Epidermal melanocyte (primary cell): ENCODE results near the gene RSPH9.

Source experiments
- DNase-seq: peaks from one replicate; pipeline ENCODE4 v3.0.0; 2011; ENCODE audit warnings: low spot score; ENCODE audit not compliant: insufficient read length

RSPH9 gene, protein sequence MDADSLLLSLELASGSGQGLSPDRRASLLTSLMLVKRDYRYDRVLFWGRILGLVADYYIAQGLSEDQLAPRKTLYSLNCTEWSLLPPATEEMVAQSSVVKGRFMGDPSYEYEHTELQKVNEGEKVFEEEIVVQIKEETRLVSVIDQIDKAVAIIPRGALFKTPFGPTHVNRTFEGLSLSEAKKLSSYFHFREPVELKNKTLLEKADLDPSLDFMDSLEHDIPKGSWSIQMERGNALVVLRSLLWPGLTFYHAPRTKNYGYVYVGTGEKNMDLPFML

DNA sequence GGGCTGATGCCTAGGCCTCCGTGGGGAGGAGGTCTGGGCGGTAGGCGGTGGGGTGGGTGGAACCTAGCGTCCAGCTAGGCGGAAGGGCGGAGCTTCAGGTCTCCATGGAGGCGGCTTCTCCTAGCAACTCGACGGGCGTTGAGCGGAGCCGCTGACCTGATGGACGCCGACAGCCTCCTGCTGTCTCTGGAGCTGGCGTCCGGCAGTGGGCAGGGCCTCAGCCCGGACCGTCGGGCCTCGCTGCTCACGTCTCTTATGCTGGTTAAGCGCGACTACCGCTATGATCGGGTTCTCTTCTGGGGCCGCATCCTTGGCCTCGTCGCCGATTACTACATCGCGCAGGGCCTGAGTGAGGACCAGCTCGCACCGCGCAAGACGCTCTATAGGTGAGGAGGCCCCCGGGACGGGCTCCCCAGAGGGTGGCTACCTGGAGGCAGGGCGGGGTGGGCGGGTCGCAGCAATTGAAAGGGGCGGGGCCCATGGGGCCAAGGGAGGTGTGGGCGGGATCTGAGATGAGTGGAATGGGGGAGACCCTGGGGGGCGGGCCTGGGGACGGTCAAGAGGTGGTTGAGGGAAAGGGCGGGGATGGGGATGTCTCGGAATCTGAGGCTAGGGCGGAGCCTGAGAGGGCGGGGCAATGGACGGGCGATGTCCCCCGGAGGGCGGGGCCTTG lies at the start of gene RSPH9:
Gene RSPH9 (plus strand): TSS at position 97 of the 673 bp plus-strand sequence. CDS start 63 bp downstream, at position 160.
- peak; percentile 69 for DNase-seq

DNA sequence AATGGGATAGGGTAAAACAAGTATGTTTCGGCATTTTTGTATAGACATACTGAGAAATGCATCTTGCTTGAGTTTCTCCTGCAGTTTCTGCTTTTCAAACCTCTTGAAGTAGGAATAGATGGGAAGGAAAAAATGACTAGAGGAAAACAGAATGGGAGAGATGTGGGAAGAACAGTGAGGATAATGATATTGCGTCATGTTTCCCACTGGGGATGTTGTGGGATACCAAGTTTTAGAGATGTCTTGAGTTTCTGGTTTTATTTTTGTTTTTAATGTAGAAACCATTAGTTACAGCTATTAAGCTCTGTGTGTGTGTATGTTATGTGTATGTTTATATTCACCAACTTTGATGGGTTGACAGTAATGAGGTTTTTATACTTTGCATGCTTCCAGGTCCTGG lies 44.2 kb upstream of the RSPH9 start:
- DNase-seq: no peak

DNA sequence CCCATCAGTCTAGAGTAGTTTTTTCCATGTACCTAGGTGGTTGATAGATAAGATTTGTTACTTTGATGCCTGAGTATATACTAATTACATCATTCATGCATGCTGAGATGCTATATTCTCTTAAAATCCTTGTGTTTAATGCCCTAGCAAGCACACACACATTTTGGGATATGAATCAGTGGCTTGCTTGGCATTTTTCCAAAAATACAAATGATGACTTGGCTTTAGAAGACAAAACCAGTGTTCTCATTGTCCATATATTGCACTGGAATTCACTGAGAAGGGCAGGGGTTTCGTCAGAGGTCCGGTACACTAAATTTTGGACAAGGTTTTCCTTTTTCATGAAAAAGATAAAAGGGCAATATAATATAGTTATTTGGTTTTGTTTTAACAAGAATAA lies 40.7 kb upstream of the RSPH9 start:
- DNase-seq: no peak

DNA sequence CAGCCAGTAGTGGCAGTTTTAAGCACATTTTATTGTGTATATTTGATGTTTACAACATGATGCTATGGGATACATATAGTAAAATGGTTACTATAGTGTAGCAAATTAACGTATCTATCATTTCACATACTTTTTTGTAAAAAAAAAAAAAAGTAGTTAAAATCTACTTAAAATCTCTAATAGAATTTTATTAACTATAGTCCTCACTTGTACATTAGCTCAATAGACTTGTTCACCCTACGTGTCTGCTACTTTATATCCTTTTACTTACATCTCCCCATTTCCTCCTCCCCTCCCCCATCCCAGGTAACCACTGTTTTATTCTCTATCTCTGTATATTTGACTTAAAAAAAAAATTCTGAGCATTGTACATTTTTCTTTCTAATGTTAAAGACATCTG lies 38.8 kb upstream of the RSPH9 start:
- no peak for DNase-seq

DNA sequence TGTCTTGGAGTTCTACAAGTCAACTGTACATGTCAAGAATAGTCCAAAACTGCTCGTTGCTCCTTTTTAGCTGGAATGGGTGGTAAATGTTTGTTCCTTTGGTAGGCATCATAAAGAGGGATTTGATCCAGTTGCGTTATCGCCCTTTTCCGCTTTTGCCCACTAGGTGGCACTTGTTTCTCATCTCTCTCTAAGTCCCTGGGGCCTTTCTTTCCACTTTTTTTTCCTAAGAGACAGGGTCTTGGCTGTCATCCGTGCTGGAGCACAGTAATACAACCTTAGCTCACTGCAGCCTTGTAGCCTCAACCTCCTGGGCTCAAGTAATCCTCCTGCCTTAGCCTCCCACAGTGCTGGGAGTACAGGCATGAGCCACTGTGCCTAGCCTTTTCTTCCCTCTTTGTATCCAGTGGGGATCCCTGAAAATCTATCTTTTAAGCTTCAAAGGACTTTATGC lies 36.5 kb upstream of the RSPH9 start:
- DNase-seq: peak; percentile 54

DNA sequence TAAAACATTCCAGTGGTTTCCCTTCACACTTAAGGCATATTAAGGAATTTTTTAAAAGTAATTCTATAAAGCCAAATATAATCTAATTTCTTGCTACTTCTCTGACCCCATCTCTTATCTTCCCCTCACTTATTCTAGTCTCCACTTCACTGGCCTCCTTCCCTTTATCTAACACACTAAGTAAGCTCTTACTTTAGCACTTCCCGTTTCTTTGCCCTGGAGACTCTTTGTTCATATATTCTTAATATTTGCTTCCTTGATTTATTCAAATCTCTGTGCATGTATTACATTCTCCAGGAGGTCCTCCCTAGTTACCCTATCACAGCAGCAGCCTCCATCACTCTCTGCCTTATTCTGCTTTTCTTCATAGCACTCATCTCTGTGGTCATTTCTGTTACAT lies 36.0 kb upstream of the RSPH9 start:
- DNase-seq: no peak

DNA sequence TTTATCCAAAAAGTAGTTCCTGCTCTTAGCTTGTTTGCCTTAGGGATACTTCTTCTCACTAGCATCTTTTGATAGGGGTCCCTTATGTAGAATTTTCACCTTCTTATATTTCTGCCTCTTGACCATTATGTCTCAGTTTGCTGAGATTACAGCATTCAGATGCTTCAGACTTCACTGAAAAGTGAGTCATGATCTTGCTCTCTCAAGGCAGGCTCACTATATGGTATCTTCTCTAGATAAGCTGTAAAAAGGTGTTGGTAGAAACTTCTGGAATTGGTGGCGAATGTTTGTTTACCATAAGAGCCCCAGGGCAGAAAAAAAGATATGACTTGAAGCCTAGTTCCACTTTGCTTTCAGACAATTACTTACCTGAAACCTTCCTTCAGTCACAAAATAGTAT lies 35.4 kb upstream of the RSPH9 start:
- no peak for DNase-seq

DNA sequence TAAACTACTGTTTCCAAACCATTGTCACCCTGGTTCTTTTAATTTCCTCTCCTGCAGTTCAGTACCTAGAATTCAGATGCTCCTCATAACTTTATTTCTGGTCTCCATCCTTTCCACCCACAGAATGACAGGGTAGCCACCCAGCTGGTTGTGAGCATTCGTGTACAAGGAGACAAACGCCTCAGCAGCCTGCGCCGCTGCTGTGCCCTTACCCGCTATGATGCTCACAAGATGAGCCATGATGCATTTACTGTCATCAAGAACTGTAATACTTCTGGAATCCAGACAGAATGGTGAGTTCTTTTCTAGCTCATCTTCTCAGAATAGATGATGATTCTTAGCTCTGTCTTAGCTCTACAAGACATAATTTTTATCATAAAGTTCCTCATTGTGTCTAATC lies 34.4 kb upstream of the RSPH9 start:
- no peak for DNase-seq

DNA sequence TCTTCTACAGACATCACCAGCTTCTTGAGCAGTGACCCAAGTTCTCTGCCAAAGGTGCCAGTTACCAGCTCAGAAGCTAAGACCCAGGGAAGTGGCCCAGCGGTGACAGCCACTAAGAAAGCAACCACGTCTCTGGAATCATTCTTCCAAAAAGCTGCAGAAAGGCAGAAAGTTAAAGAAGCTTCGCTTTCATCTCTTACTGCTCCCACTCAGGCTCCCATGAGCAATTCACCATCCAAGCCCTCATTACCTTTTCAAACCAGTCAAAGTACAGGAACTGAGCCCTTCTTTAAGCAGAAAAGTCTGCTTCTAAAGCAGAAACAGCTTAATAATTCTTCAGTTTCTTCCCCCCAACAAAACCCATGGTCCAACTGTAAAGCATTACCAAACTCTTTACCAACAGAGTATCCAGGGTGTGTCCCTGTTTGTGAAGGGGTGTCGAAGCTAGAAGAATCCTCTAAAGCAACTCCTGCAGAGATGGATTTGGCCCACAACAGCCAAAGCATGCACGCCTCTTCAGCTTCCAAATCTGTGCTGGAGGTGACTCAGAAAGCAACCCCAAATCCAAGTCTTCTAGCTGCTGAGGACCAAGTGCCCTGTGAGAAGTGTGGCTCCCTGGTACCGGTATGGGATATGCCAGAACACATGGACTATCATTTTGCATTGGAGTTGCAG lies 31.0 kb upstream of the RSPH9 start:
- no peak for DNase-seq

DNA sequence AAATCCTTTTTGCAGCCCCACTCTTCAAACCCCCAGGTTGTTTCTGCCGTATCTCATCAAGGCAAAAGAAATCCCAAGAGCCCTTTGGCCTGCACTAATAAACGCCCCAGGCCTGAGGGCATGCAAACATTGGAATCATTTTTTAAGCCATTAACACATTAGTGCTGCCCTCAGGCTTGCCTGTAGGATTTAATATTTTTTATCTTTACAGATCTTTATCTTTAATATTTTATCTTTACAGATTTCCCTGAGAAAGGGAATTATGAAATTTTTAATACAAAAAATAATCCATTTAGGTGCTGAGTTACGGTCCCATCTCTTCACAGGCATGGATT lies 30.5 kb upstream of the RSPH9 start:
- no peak for DNase-seq

DNA sequence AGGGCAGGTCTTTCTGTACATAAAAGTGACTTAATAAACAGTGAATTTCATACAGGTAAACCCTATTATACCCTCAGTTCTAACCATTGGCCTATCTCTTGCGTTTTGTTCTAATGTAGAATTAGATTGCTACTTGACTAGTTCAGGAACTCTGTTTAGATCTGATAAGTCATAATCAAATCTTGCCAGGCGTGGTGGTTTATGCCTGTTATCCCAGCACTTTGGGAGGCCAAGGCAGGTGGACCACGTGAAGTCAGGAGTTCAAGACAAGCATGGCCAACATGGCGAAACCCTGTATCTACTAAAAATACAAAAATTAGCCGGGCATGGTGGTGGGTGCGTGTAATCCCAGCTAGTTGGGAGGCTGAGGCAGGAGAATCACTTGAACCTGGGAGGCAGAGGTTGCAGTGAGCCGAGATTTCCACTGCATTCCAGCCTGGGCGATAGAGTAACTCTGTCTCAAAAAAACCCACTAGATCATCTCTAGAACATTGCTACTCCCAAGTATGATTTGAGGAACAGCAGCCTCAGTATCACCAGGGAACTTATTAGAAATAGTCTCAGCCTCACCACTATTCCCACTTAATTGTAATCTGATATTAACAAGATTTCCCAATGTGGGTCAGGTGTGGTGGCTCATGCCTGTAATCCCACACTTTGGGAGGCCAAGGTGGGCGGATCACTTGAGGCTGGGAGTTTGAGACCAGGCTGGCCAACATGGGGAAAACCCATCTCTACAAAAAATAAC lies 27.9 kb upstream of the RSPH9 start:
- no peak for DNase-seq

DNA sequence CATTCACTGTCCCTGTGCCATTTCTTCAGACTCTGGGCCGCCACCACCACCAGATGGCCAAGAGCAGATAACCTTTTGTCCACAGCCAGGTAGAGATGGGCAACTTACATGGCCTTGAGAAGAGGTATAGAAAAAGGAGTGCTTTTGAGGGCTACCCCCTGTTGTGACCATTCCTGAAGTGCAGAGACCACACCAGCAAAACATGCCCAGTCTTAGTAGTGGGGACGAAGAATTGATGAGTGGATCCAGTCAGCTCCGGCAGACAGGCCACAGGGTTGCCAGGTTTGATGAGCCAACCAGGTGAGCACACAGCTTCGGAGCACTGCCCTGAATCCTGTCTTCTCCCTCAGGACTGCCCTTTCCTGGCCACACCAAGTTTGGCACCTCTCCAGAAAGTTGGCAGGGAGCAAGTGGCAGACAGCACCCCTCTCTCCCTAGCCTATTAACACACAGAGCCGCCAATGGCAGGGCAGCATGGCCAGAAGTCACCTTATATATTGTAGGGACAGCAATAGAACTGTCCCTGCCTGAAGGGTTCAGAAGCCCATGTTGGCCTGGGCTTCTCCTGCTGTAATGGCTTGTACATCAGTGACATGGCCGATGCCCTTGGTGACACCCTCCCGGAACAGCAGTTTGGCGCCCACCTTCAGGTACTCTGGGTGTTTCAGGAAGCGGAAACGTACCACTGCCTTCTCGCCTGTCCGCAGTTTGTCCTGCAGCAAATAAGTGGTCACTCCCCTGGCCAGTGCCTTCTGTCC lies 23.6 kb upstream of the RSPH9 start:
- no peak for DNase-seq

DNA sequence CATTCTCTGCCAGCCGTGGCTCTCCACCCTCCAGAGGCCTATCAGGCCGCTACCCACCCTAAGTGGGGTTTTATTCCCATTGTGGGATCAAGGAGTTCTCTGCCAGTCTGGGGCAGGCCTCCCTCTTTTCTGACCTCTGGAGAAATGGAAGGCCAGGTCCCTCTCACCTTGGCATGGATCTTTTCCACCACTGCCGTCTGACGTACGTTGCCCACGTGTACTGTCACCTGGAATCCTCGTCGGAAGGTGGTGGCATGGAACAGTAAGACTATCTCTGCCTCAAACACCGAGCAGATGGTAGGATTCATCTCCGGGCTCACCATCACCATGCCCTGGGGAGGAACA lies 23.0 kb upstream of the RSPH9 start:
- DNase-seq: no peak

DNA sequence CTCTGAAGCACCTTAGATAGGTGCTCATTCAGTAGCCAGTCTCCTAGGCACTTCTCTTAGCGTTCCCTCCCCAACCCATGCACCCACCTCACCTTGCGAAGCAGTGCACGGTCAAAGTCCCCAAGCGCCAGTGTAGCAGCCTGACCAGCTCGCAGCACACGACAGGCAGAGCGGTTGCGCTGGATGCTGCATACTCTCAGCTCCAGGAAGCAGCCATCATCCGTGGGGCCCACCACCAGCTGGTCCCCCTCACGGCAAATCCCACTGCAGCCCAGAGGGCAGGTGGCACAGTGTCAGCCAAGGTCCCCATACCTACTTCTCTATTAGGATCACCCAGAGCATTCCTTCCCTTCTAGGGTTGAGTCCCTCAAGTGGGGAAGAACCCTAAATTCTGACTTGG lies 22.3 kb upstream of the RSPH9 start:
- no peak for DNase-seq

DNA sequence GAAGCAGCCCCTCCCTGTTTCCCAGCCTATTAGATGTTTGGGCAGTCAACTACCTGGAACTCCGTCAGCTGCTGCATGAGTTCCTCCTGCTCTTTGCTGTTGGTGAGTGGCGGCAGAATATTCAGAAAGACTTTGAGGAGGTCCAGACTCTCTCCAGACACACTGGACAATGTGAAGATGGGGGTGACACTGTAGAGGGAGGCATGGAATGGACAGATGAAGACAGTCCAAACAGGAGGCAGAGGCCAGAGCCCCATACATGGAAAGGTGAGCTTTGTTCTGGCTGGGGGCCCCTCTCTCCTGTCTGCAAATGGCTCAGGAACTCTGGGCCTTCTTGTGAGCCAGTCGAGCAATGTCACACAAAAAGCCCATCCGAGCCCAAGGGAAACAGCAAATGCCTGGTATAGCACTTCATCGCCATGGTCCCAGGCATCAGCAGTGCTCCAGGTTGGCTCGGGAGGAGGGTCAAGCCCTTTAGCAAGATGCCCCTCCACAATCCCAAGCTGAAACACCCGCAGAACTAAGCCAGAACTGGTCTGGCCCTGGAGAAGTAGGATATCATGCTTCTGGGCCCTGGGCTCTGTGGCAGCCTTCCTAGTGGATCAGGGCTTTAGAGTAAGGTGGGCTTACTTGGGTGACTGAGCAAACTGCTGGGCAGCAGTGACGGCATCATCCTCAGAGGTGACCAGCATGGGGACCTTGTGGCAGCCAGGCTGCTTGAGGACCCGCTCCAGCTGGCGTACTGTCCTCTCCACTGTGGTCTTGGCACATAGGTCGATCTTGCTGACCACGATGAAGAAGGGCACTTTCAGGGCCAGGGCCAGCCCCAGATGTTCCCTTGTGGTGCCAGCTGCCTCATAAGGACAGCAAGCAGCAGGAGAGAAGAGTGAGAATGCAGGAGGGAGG lies 20.7 kb upstream of the RSPH9 start:
- DNase-seq: no peak

DNA sequence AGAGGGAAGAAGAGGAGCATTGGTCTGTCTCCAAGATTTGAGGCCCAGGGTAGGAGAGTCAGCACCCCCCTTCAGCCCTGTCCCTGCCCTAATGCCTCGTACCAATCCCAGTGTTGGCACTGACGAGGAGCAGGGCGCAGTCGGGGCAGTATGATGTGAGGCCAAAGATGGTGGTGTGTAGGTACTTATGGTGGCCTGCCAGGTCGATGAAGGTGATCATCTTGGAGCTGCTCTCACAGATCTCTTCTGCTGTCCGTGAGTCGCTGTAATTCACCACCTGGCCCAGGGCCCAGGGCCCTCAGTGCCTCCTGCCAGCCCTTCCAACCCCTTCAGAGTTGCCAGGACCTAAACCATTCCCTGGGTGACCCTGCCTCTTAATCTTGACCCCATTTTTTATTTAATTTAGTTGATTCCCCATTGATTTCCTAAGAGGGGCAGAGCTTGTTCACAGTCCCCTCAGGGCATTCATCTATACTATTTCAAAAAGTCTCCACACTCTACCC lies 20.0 kb upstream of the RSPH9 start:
- DNase-seq: no peak

DNA sequence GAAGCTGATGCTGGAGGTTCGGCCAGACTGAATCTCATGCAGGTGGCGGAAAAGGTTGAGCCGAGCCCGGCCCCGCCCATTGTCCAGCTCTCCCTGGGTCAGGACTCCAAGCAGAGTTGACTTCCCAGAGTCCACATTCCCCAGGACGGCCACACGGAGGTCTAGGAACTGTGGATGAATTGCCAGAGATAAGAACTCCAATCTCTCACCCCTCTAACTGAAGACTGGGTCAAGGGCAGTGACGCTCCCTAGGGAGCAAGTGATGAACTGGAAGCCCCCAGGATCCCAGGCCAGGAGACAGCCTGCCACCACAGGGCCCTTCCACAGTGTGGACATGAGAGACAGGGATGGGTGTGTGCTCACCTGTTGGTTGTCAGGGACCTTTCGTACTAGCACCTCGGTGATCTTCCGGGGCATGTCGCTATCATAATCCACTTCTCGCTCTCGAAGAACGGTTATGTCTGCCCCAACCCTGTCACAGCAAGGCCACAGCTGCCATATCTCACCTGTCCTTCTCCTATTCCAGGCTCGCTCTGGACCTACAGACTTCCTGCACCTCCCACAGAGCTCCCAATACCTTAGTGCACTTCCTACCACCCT lies 19.3 kb upstream of the RSPH9 start:
- DNase-seq: no peak

DNA sequence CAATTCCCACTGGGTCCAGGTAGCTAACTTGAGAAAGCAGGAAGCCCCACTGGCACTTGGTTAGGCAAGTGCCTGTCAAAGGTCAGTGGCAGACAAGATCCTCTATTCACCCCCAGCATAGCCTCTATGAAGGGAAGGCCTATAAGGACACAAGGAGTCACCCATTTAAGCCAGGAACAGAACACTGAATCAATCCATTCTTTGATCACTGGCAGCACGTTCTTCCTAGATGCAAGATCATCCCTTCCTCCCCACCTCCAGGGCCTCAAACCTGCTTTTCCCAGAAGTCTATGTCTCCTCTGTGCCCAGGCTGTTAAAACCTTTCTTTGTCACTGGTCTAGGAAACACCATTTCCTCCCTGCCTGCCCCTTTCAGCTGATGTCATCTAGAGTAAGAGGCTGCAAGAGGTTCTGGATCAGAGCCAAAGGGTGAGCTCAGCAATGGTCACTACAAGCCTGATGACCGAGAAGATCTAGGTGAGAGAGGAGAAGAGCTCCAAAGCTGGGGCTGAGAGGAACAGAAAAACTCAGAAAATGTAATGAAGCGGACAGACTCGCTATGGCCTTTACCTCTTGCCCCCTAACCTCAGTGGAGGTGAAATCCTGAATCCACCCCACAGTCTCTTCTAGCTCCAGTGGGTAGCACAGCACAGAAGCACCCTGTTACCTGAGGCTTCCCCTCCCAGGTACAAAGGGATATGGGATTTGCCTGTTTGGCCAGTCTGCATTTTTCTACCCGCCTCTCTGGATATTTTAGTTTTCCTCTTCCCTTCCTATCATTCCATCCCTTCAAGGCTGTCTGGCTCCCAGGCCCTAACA lies 17.6 kb upstream of the RSPH9 start:
- no peak for DNase-seq
